ENCODE measurements around the gene ERBB4.

GRCh38 chr2:211455216-211455841, 1083.3 kb downstream of the ERBB4 start:
- TF ChIP-seq CTCF (IDR thresholded peaks at IDR 0.05) = peak; percentile 83
- TF ChIP-seq MAX (IDR thresholded peaks at IDR 0.05) = no peak
- no peak for TF ChIP-seq BHLHE40 (IDR thresholded peaks at IDR 0.05; ENCODE audit: low read depth, low read length)
- no peak for TF ChIP-seq ESRRA (IDR thresholded peaks at IDR 0.05; ENCODE audit: borderline replicate concordance, low read length)
- TF ChIP-seq POLR2A (IDR thresholded peaks at IDR 0.05; ENCODE audit: low read length) = no peak
- TF ChIP-seq JUN (IDR thresholded peaks at IDR 0.05) = no peak
- no peak for TF ChIP-seq CBX2 (IDR thresholded peaks at IDR 0.05; ENCODE audit: borderline replicate concordance, low read depth)
- no peak for TF ChIP-seq ZSCAN20 (CRISPR knock-in tag; IDR thresholded peaks at IDR 0.05)
- no peak for TF ChIP-seq REST (IDR thresholded peaks at IDR 0.05)
- no peak for TF ChIP-seq PBX3 (IDR thresholded peaks at IDR 0.05)
- TF ChIP-seq CBX8 (IDR thresholded peaks at IDR 0.05) = no peak
- peak; percentile 51 to 53; a peak in 4 of 5 replicates for TF ChIP-seq RAD21 (conservative IDR thresholded peaks at IDR 0.05 in 1 of 2, IDR thresholded peaks at IDR 0.05 in 1 of 2)
- TF ChIP-seq EP300 (IDR thresholded peaks at IDR 0.05) = no peak
